Spleen (tissue), 11 donors: Measurements from ENCODE around the gene CNDP2. TPM values are rescaled to one million over a fixed set of nuclear protein-coding genes. Genes with fewer than 3 reads are reported as not detected.
"Not testable (repeated sequence)": the region's sequence is repeated elsewhere in the genome, so short reads cannot be mapped to it uniquely, and the experiment has no call there.

Experiments used
- DNase-seq: peaks from one replicate; pipeline ENCODE4 v3.0.0-alpha.2; 2020
- H3K27ac ChIP-seq, 8 donors: fragments of 200-600 bp; sonication (generic) in 7 of 8; 1 replicate in 4 of 8; 2 replicates in 4 of 8; pipeline versions ENCODE4 v1.5.0 to v1.8.0; 2016 to 2021; ENCODE audit warnings: inconsistent platforms in 4 of 8, mild to moderate bottlenecking in 4 of 8, moderate library complexity in 1 of 8
- H3K27me3 ChIP-seq, 7 donors: fragments of 200-600 bp; sonication (generic) in 6 of 7; replicated peaks in 1 of 7; 1 replicate in 4 of 7; 2 replicates in 3 of 7; pipeline versions ENCODE4 v1.5.0 to v1.8.0; 2016 to 2021; ENCODE audit warnings: inconsistent platforms in 3 of 7, mild to moderate bottlenecking in 1 of 7
- H3K36me3 ChIP-seq, 6 donors: fragments of 200-600 bp; sonication (generic) in 5 of 6; 1 replicate in 4 of 6; 2 replicates in 2 of 6; pipeline versions ENCODE4 v1.5.0 to v1.8.0; 2016 to 2021; ENCODE audit warnings: inconsistent platforms in 2 of 6
- H3K4me1 ChIP-seq, 6 donors: fragments of 200-600 bp; sonication (generic) in 5 of 6; 1 replicate in 3 of 6; 2 replicates in 3 of 6; pipeline versions ENCODE4 v1.5.0 to v1.8.0; 2016 to 2021; ENCODE audit warnings: inconsistent platforms in 3 of 6
- H3K4me3 ChIP-seq, 8 donors: fragments of 200-600 bp; sonication (generic) in 7 of 8; 1 replicate in 4 of 8; 2 replicates in 4 of 8; pipeline versions ENCODE4 v1.5.0 to v1.8.0; 2016 to 2021; ENCODE audit warnings: inconsistent platforms in 4 of 8, mild to moderate bottlenecking in 4 of 8, moderate library complexity in 2 of 8
- H3K9me3 ChIP-seq, 8 donors: fragments of 200-600 bp; sonication (generic) in 7 of 8; 1 replicate in 4 of 8; 2 replicates in 4 of 8; pipeline versions ENCODE4 v1.5.0 to v1.8.0; 2016 to 2021; ENCODE audit warnings: inconsistent platforms in 4 of 8
- CTCF ChIP-seq, 11 experiments: fragments of 200-600 bp in 7 of 11; fragments of 450-650 bp in 4 of 11; sonication (generic) in 4 of 11; IDR thresholded peaks in 8 of 11; conservative IDR thresholded peaks in 3 of 11; 1 replicate in 7 of 11; 2 replicates in 4 of 11; pipeline versions ENCODE4 v1.4.0 to v1.8.0; 2016 to 2021; ENCODE audit warnings: antibody characterized with exemption in 11 of 11, inconsistent platforms in 4 of 11, mild to moderate bottlenecking in 1 of 11
- POLR2A ChIP-seq, 3 donors: fragments of 450-650 bp; IDR thresholded peaks; one replicate each; pipeline ENCODE4 v1.5.1; 2017; ENCODE audit warnings: antibody characterized with exemption in 3 of 3, mild to moderate bottlenecking in 1 of 3
- POLR2AphosphoS5 ChIP-seq, 3 donors: sonication (generic); formaldehyde crosslinking; IDR thresholded peaks; one replicate each; pipeline ENCODE4 v1.5.1; 2017; ENCODE audit warnings: antibody characterized with exemption in 3 of 3
- WGBS, 5 donors: extraction: QIAGEN DNeasy Blood & Tissue Kit in 3 of 5; methylation state at CpG; one replicate each; pipeline versions ENCODE4 v1.1.5 to v1.1.7; 2013 to 2018; 5-methylcytosine and 5-hydroxymethylcytosine counted together
- intact Hi-C: fragments of 100-400 bp; cut with DNase I; formaldehyde crosslinking; loops from one replicate; pipeline ENCODE4 v1.15.0; 2023; ENCODE audit warnings: low total_unique reads
- polyA plus RNA-seq, 3 donors: library from polyadenylated mRNA; stranded (reverse); fragments of 200-250 nt; gene quantifications; one replicate each; pipeline ENCODE4 v1.2.1, GENCODE V29; 2013
- total RNA-seq, 7 donors: library from RNA; depleted of rRNA in 3 of 7; stranded (reverse); fragments of >200 nt in 3 of 7; fragmentation: NEBNext Ultra II Directional in 4 of 7; extraction: Animal tissue kit (Norgen Biotek cat#: 25700) in 4 of 7; gene quantifications; one replicate each; pipeline versions ENCODE4 v1.1.0 to v1.2.1, GENCODE V29; 2016 to 2021
- donor health status: healthy with polysubstance abuse.
- donor health status: DM: no; HTN: no; CAD: no; lungs with moderate emphysema.
- donor health status: DM: no; HTN: no; CAD: no.
- donor health status: Bipolar disorder and iron deficiency.
- donor health status: healthy.
- donor health status: DM: no; HTN: no; CAD: no.
- donor health status: DM: yes; HTN: yes; CAD: no.

The CNDP2 gene
- total and polyA plus RNA-seq, 10 donors, result 102 to 310 (median 271) TPM

- peak overlapping the region; percentile 66 to 97 (median 94) for H3K27ac ChIP-seq
- TF ChIP-seq POLR2AphosphoS5 (IDR thresholded peaks at IDR 0.05), result peak in 2 of 3 donors; percentile 48 to 62
- TF ChIP-seq POLR2A (IDR thresholded peaks at IDR 0.05), result no peak
- no peak for TF ChIP-seq CTCF (IDR thresholded peaks at IDR 0.05 in 8 of 11, conservative IDR thresholded peaks at IDR 0.05 in 3 of 11)
- H3K36me3 ChIP-seq, result peaks cover 0 to 32% (median 27%) of the 10 kb centered on the region in 6 donors
- WGBS, 5 donors, result 25 to 45% (median 37%) methylated on average over 13 to 14 of the region's 14 CpGs
- H3K4me1 ChIP-seq, result peaks cover 30 to 81% (median 63%) of the 10 kb centered on the region in 6 donors
- H3K27me3 ChIP-seq, result no peaks in the 10 kb centered on the region
- peak overlapping the region; percentile 3 to 69 (median 40) for H3K4me3 ChIP-seq
- peak; percentile 93 for DNase-seq
- intact Hi-C loops, result loop anchor here (10.0 kb wide), 1 partner anchor 56 kb away; no protein-coding TSS in a partner anchor
- no peaks in the 10 kb centered on the region for H3K9me3 ChIP-seq
Observed at GRCh38 chr18:74498712-74499627, 2.8 kb downstream of the CNDP2 start.

- Histone ChIP-seq H3K36me3 (peaks cover 0 to 39% (median 32%) of the 10 kb centered on the region in 6 donors), H3K27ac (peak overlapping the region; percentile 66 to 97 (median 94)), H3K4me3 (peak overlapping the region; percentile 3 to 69 (median 40)), H3K4me1 (peaks cover 30 to 88% (median 66%) of the 10 kb centered on the region in 6 donors), H3K9me3 (no peaks in the 10 kb centered on the region), H3K27me3 (no peaks in the 10 kb centered on the region)
- WGBS, 5 donors, result 29 to 37% (median 30%) methylated on average over 9 of the region's 9 CpGs
- peak; percentile 89 for DNase-seq
- TF ChIP-seq POLR2AphosphoS5 (IDR thresholded peaks at IDR 0.05), result peak in 2 of 3 donors; percentile 46 to 64
- TF ChIP-seq CTCF (IDR thresholded peaks at IDR 0.05 in 8 of 11, conservative IDR thresholded peaks at IDR 0.05 in 3 of 11), result no peak
- intact Hi-C loops, result loop anchor here (10.0 kb wide), 1 partner anchor 55 kb away; no protein-coding TSS in a partner anchor
Observed at GRCh38 chr18:74499633-74500032, 3.5 kb downstream of the CNDP2 start.

- Histone ChIP-seq H3K9me3 (no peaks in the 10 kb centered on the region), H3K27ac (peak overlapping the region; percentile 66 to 97 (median 94)), H3K36me3 (peaks cover 0 to 46% (median 36%) of the 10 kb centered on the region in 6 donors), H3K4me1 (peaks cover 30 to 88% (median 63%) of the 10 kb centered on the region in 6 donors), H3K4me3 (peak overlapping the region in 7 of 8 donors; percentile 33 to 69 (median 40)), H3K27me3 (no peaks in the 10 kb centered on the region)
- 57 to 65% (median 59%) methylated on average over 6 of the region's 6 CpGs for WGBS, 5 donors
- TF ChIP-seq POLR2AphosphoS5 (IDR thresholded peaks at IDR 0.05), result peak in 1 of 3 donors; percentile 39
- no peak for TF ChIP-seq POLR2A (IDR thresholded peaks at IDR 0.05)
- no peak for DNase-seq
- intact Hi-C loops, result no loop called here
Observed at GRCh38 chr18:74500372-74500771, 4.2 kb downstream of the CNDP2 start.

GRCh38 chr18:74500774-74501173, 4.6 kb downstream of the CNDP2 start:
- H3K9me3 ChIP-seq, DNase-seq, H3K27me3 ChIP-seq, intact Hi-C loops: not testable (repeated sequence)
- WGBS, 5 donors, result 58 to 75% (median 69%) methylated on average over 8 of the region's 8 CpGs
- Histone ChIP-seq H3K4me3 (peak overlapping the region in 7 of 8 donors; percentile 33 to 69 (median 40)), H3K27ac (peak overlapping the region; percentile 66 to 97 (median 94)), H3K4me1 (peaks cover 32 to 90% (median 64%) of the 10 kb centered on the region in 6 donors), H3K36me3 (peaks cover 0 to 50% (median 39%) of the 10 kb centered on the region in 6 donors)

GRCh38 chr18:74501386-74501785, 5.2 kb downstream of the CNDP2 start:
- Histone ChIP-seq H3K36me3 (peaks cover 0 to 56% (median 45%) of the 10 kb centered on the region in 6 donors), H3K27me3 (no peaks in the 10 kb centered on the region), H3K27ac (peak overlapping the region; percentile 66 to 97 (median 94)), H3K4me3 (peak overlapping the region in 7 of 8 donors; percentile 33 to 69 (median 40)), H3K9me3 (no peaks in the 10 kb centered on the region), H3K4me1 (peaks cover 35 to 95% (median 71%) of the 10 kb centered on the region in 6 donors)
- no peak for TF ChIP-seq CTCF (IDR thresholded peaks at IDR 0.05 in 8 of 11, conservative IDR thresholded peaks at IDR 0.05 in 3 of 11)
- no peak for TF ChIP-seq POLR2A (IDR thresholded peaks at IDR 0.05)
- peak in 1 of 3 donors; percentile 44 for TF ChIP-seq POLR2AphosphoS5 (IDR thresholded peaks at IDR 0.05)
- 70 to 87% (median 82%) methylated on average over 4 of the region's 4 CpGs for WGBS, 5 donors
- DNase-seq, result no peak
- intact Hi-C loops, result no loop called here
